Immature natural killer cell (primary cell): ENCODE measurements around the gene SMAP1. TPM values are rescaled to one million over a fixed set of nuclear protein-coding genes. Genes with fewer than 3 reads are reported as not detected.
A peak's percentile ranks its signal among the peaks of the same experiment; 100 is the strongest.

Experiments used
- DNase-seq, 3 donors: peaks; one replicate each; pipeline ENCODE4 v3.0.0; 2022; ENCODE audit warnings: mixed read lengths in 1 of 3
- H3K27ac Mint-ChIP-seq, 6 donors: one replicate each; pipeline ENCODE4 v1.8.0; 2020; ENCODE audit warnings: mixed read lengths in 6 of 6, mild to moderate bottlenecking in 5 of 6, inconsistent platforms in 4 of 6, moderate library complexity in 3 of 6
- H3K27me3 Mint-ChIP-seq, 3 donors: one replicate each; pipeline ENCODE4 v1.8.0; 2020 to 2021; ENCODE audit warnings: low read depth in 3 of 3, mild to moderate bottlenecking in 3 of 3, mixed read lengths in 3 of 3, moderate library complexity in 3 of 3, inconsistent platforms in 1 of 3
- H3K36me3 Mint-ChIP-seq, 3 donors: one replicate each; pipeline ENCODE4 v1.8.0; 2020; ENCODE audit warnings: mixed read lengths in 3 of 3, inconsistent platforms in 2 of 3, mild to moderate bottlenecking in 2 of 3
- H3K4me1 Mint-ChIP-seq, 2 donors: one replicate each; pipeline ENCODE4 v1.8.0; 2020; ENCODE audit warnings: inconsistent platforms in 2 of 2, mild to moderate bottlenecking in 2 of 2, mixed read lengths in 2 of 2, moderate library complexity in 1 of 2
- H3K4me3 Mint-ChIP-seq, 5 donors: one replicate each; pipeline ENCODE4 v1.8.0; 2020; ENCODE audit warnings: mild to moderate bottlenecking in 5 of 5, mixed read lengths in 5 of 5, inconsistent platforms in 3 of 5, moderate library complexity in 3 of 5
- H3K9me3 Mint-ChIP-seq, 6 donors: one replicate each; pipeline ENCODE4 v1.8.0; 2020; ENCODE audit warnings: mild to moderate bottlenecking in 6 of 6, mixed read lengths in 6 of 6, inconsistent platforms in 4 of 6, moderate library complexity in 3 of 6
- polyA plus RNA-seq, 3 donors: library from polyadenylated mRNA; unstranded; fragments of 300-500 nt; fragmentation: Illumina TruSeq; gene quantifications; one replicate each; pipeline ENCODE4 v1.2.3, GENCODE V29; 2021

Gene SMAP1
- polyA plus RNA-seq, 3 donors from 2014 or later, result 20.3 to 34.0 (median 20.6) TPM

DNA sequence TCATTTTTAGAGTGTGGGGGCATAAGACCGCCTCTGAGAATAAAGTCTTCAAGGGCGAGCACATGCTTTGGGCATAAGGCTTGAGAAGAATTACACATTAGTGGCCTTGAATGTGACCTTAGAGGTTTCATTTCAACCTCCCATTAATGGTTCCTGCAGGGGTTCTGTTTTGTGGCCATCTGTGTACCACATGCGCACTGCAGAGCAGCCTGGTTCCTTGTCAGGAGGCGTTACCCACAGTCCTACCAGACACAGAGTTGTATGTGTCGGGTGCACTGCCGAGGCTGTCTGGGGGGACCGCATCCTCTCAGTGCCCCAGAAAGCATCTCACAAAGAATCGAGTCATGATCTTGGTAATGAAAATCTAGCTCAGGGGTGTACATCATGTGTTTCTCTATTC is 173.4 kb downstream of the SMAP1 start:
- Mint-ChIP-seq H3K27me3 (peaks cover 0 to 3% (median 0%) of the 10 kb centered on the region in 3 donors), H3K9me3 (no peaks in the 10 kb centered on the region), H3K36me3 (peaks cover 4 to 7% (median 5%) of the 10 kb centered on the region in 3 donors), H3K27ac (peak overlapping the region in 1 of 6 donors; percentile 29), H3K4me1 (peaks cover 10 to 38% of the 10 kb centered on the region in 2 donors), H3K4me3 (peak overlapping the region in 1 of 5 donors; percentile 12)
- peak; percentile 7 to 22 (median 14) for DNase-seq

DNA sequence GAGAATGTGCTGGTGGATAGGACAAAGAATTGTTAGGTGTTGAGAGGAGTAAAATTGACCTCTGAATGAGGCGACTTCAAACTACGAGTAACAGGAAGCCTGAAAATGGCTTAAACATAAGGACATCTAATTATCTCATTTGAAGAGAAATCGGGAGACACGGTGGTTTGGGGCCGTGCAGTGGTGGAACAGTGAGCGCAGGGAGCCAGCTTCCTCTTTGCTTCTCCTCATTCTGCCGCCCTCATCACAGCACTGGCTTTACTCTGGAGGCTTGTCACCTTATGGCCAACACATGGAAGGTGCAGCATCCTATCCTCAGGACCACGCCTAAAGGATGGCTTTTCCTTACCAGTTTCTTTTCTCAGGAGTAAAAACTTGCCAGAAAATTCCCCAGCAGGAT is 174.9 kb downstream of the SMAP1 start:
- peaks cover 10 to 38% of the 10 kb centered on the region in 2 donors for H3K4me1 Mint-ChIP-seq
- no peak for DNase-seq
- H3K27me3 Mint-ChIP-seq, result peaks cover 0 to 3% (median 0%) of the 10 kb centered on the region in 3 donors
- H3K9me3 Mint-ChIP-seq, result no peaks in the 10 kb centered on the region
- H3K4me3 Mint-ChIP-seq, result no peak overlapping the region
- H3K27ac Mint-ChIP-seq, result no peak overlapping the region
- peaks cover 4 to 10% (median 5%) of the 10 kb centered on the region in 3 donors for H3K36me3 Mint-ChIP-seq

DNA sequence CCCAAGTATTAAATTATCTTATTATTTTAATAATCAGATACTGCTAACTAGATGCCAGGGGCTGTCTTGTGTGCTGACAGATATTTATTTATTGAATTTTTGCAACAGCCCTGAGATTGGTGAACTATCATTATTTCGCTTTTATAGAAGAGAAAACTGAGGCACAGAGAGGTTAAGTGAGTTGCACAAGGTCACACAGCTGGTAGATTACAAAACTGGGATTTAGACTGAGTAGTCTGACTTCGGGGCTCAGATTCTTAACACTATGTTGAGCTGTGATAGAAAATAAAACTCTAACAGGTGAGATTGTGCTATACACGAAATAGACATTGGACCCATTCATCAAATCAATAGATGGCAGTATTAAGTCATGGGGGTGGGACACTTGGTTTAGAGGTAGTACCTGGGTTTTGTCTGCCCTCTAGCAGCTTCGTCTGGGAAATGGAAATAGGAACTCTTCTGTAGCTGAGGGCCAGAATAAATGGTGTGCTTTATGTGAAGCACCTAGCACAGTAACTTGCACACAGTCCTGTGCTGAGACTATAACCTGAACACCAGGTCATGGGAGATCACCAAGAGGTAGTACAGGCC is 175.7 kb downstream of the SMAP1 start:
- no peak overlapping the region for H3K27ac Mint-ChIP-seq
- no peaks in the 10 kb centered on the region for H3K9me3 Mint-ChIP-seq
- H3K4me3 Mint-ChIP-seq, result no peak overlapping the region
- peaks cover 0 to 3% (median 0%) of the 10 kb centered on the region in 3 donors for H3K27me3 Mint-ChIP-seq
- peaks cover 4 to 10% (median 5%) of the 10 kb centered on the region in 3 donors for H3K36me3 Mint-ChIP-seq
- no peak for DNase-seq
- peaks cover 10 to 35% of the 10 kb centered on the region in 2 donors for H3K4me1 Mint-ChIP-seq

DNA sequence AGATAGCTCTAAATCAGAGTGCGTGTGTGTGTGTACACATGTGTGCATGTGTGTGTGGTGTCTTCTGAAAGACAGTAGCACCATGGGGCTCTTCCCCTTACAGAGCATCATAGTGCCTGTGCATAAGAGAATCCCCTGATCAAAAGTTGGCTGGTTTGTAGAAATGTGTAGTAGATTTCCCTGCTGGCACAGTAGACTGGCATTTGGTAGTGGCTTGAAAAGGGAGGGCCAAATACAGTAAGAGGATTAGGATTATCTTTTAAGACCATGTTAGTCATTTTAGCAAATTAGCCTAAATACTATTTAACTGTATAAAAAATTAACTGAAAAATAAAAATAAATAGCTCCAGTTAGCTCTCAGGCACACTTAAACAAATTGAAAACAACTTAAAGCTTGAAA is 176.6 kb downstream of the SMAP1 start:
- Mint-ChIP-seq H3K4me3 (no peak overlapping the region), H3K36me3 (peaks cover 0 to 8% (median 0%) of the 10 kb centered on the region in 3 donors), H3K27ac (no peak overlapping the region), H3K27me3 (peaks cover 0 to 2% (median 0%) of the 10 kb centered on the region in 3 donors), H3K9me3 (no peaks in the 10 kb centered on the region), H3K4me1 (peaks cover 13 to 34% of the 10 kb centered on the region in 2 donors)
- no peak for DNase-seq

DNA sequence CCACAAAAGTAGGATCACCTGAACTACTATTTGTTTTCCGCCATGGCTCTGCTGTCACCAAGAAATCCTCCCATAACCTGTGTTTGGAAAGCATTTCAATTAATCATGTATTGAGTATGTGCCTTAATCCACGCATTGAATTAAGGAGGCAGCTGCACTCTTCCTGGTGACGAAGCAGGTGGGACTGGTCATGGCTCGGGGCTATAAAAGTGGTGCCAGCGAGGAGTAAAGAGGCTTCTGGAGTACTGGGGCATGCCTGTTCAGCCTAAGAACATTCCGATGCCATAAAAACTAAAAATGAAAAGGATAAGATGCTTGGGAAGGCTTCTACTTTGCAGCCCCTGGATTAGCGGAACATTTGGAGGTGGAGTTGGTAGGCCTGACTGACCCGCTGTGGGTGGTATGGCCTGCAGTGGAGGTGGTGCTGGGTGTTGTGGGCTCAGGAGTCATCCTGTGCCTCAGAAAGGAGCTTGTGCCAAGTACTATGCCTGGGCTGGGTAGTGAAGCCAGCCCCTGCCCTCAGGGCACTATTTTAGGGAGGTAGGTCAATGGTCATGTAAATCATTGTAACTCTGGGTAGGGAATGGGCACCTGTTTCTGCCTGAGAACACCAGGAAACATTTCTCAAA is 178.6 kb downstream of the SMAP1 start:
- H3K27ac Mint-ChIP-seq, result no peak overlapping the region
- peaks cover 4 to 15% of the 10 kb centered on the region in 2 donors for H3K4me1 Mint-ChIP-seq
- peaks cover 0 to 2% (median 0%) of the 10 kb centered on the region in 3 donors for H3K27me3 Mint-ChIP-seq
- no peak for DNase-seq
- H3K4me3 Mint-ChIP-seq, result no peak overlapping the region
- no peaks in the 10 kb centered on the region for H3K9me3 Mint-ChIP-seq
- peaks cover 0 to 8% (median 0%) of the 10 kb centered on the region in 3 donors for H3K36me3 Mint-ChIP-seq

DNA sequence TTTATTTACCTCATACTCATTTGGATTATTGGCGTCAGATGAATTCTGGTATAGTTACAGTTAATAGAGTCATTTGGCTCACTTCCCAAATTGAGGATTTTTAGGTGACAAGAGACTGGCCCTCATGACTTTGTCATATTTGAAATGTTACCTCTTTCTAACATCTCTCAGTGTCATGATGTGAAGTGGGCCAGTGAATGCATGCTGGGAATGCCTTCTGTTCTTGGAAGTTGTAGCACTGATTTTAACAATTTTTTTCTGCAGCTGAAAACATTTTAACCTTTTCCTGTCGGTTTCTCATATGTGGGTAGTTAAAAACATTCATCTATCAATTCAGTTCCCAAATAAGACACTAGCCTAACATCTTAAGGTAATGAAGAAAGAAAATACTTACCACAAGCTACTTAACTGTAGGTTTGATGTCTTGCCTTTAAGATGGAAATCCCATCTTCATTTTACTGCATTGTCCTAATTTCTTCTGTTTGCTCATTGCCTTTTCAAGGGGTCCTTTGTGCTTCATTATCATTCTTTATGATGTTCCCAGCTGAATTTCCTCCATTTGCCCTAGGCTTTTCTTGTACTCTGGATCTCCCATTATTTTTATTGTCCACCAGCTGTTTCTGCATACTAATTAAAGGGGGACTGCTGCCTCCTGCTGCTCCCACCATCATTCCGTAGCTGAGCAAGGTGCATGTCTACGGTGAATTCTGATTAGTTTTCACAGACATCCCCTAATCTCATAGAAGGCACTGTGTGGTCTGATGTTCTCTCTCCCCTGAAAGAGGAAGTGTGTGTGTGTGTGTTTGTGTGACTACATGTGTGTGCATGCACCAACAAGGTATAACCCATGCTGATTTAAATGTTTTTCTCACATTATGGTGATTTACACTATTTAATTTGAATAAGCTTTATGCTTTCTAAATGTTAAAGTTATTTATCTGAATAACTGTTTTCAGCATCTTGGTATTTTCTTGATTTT is 179.7 kb downstream of the SMAP1 start:
- H3K36me3 Mint-ChIP-seq, result peaks cover 0 to 13% (median 0%) of the 10 kb centered on the region in 3 donors
- H3K9me3 Mint-ChIP-seq, result no peaks in the 10 kb centered on the region
- peak overlapping the region in 2 of 6 donors; percentile 8 to 53 for H3K27ac Mint-ChIP-seq
- H3K4me3 Mint-ChIP-seq, result no peak overlapping the region
- DNase-seq, result no peak
- H3K27me3 Mint-ChIP-seq, result peaks cover 0 to 2% (median 0%) of the 10 kb centered on the region in 3 donors
- H3K4me1 Mint-ChIP-seq, result peaks cover 3 to 9% of the 10 kb centered on the region in 2 donors

DNA sequence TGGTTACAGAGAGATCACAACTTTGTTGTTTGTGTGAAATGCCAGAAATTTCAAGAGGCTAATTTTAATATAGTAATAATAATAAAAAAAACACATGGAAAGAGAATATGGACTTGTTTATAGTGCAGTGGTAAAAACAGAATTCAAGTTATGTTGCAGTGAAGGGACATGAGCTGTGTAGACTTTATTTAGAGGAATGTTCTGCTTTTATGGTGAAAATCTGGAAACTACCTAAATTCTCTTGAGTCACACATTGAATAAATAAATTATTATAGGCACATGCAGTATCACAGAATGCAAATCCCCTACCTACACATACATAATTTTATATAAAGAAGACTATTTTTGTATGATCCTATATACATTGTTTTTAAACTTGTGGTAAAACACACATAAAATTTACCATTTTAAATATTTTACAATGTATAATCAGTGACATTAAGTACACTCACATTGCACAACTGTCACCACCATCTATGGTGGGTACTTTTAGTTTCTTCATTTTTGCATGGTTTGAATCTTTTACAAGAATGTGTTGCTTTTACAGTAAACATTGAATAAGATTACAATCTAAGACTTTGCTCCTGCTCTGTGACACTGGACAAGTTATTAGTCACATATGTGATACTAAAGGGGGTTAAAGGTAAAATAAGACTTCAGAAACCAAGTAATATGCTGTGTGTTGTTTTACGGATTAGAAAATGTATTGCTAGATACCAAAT is 181.8 kb downstream of the SMAP1 start:
- H3K27me3 Mint-ChIP-seq, result peaks cover 0 to 2% (median 0%) of the 10 kb centered on the region in 3 donors
- no peak for DNase-seq
- H3K9me3 Mint-ChIP-seq, result no peaks in the 10 kb centered on the region
- H3K27ac Mint-ChIP-seq, result peak overlapping the region in 1 of 6 donors; percentile 53
- H3K36me3 Mint-ChIP-seq, result peaks cover 0 to 22% (median 0%) of the 10 kb centered on the region in 3 donors
- H3K4me3 Mint-ChIP-seq, result no peak overlapping the region
- H3K4me1 Mint-ChIP-seq, result peaks cover 3 to 9% of the 10 kb centered on the region in 2 donors

DNA sequence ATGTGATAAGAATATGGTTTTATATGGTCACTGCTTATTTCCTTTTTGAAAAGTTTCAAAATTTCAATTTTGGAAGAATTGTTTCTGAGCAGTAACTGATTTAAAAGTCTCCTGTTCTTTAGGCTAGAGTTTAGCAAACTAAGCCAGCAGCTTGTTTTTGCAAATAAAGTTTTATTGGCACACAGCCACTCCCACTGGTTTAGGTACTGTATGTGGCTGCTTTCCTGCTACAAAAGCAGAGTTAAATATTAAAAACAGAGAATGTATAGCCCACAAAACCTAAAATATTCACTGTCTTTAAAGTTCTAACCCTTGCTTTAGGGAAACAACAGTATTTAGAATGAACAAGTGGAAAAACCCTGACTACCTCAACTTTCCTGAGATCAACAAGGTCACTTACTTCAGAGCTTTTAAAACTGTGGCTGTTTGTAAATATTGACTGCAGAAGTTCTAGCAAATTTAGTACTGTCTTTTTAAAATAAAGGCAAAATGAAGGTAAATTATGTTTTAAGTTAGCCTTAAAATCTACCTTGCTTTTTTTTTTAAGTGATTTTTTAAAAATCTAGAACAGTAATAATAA is 185.1 kb downstream of the SMAP1 start:
- H3K36me3 Mint-ChIP-seq, result peaks cover 0 to 19% (median 0%) of the 10 kb centered on the region in 3 donors
- no peak overlapping the region for H3K27ac Mint-ChIP-seq
- no peaks in the 10 kb centered on the region for H3K9me3 Mint-ChIP-seq
- H3K4me3 Mint-ChIP-seq, result no peak overlapping the region
- H3K4me1 Mint-ChIP-seq, result peaks cover 3 to 9% of the 10 kb centered on the region in 2 donors
- no peak for DNase-seq
- H3K27me3 Mint-ChIP-seq, result no peaks in the 10 kb centered on the region

DNA sequence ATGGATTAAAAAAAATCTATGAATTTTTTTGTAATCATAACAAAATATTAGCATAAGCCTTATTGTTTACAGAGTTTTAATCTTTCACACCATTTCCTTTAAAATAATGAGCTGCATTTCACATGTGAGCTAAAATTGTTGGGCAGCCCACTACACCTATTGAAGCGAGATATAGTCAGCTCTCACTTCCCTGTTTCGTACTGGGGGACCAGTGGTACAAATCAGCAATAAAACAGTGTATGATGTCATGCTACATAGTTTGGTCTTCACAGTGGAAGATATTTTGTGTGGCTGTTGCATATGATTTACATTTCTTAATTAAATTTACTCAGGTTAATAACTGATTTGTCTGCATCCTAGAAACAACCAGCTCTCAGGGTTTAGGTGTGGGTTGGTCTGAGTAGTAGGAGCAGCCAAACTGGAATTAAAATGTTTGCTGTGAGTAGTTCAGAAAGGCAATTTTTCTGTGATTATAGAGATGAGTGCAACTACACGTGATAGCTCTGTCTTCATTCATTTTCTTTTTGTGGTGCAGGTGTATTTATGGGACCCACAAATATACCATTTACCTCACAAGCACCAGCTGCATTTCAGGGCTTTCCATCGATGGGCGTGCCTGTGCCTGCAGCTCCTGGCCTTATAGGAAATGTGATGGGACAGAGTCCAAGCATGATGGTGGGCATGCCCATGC is 189.8 kb downstream of the SMAP1 start:
- no peak overlapping the region for H3K27ac Mint-ChIP-seq

DNA sequence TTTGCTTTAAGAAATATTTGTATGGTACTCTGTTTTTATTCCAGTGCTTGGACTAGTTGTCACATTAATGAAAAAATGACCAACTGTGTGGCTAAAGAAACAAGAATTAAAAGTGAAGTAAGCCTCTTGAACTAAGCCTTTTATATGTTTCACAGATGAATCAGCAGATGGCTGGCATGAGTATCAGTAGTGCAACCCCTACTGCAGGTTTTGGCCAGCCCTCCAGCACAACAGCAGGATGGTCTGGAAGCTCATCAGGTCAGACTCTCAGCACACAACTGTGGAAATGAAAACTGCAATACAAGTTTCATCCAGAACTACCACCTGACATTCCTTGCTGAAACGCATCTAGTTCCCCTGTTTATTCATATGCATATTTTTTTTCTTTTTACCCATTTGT is 192.4 kb downstream of the SMAP1 start:
- Mint-ChIP-seq H3K4me3 (no peak overlapping the region), H3K4me1 (peaks cover 0 to 2% of the 10 kb centered on the region in 2 donors), H3K27ac (peak overlapping the region in 1 of 6 donors; percentile 26), H3K27me3 (peaks cover 0 to 4% (median 0%) of the 10 kb centered on the region in 3 donors), H3K36me3 (peaks cover 5 to 14% (median 7%) of the 10 kb centered on the region in 3 donors), H3K9me3 (no peaks in the 10 kb centered on the region)
- no peak for DNase-seq

More for the DNA sequence above, 189.8 kb downstream of the SMAP1 start:
- peaks cover 5 to 26% (median 7%) of the 10 kb centered on the region in 3 donors for H3K36me3 Mint-ChIP-seq
- no peak for DNase-seq
- no peaks in the 10 kb centered on the region for H3K27me3 Mint-ChIP-seq
- H3K9me3 Mint-ChIP-seq, result no peaks in the 10 kb centered on the region
- H3K4me3 Mint-ChIP-seq, result no peak overlapping the region
- no peaks in the 10 kb centered on the region for H3K4me1 Mint-ChIP-seq

DNA sequence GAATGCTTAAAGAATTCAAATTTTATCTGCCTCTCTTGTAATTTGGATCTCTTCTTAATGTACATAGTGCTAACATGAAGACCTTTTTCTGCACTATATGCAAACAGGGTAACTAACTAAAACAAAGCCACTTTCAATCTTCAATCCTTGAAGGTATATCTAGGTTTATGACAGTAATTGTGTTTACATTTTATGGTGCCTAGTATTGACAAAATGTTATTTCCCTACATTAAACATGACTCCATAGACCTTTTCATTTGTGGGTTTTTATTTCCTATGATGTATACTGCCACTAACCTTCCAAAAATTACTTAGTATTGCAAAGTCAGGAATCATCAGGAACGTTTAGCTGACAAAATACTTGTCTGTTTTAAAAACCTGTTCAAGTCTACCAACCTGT is 193.2 kb downstream of the SMAP1 start:
- Mint-ChIP-seq H3K4me1 (peaks cover 0 to 2% of the 10 kb centered on the region in 2 donors), H3K27me3 (peaks cover 0 to 4% (median 0%) of the 10 kb centered on the region in 3 donors), H3K4me3 (no peak overlapping the region), H3K27ac (peak overlapping the region in 1 of 6 donors; percentile 12), H3K9me3 (no peaks in the 10 kb centered on the region), H3K36me3 (peaks cover 5 to 14% (median 7%) of the 10 kb centered on the region in 3 donors)
- no peak for DNase-seq

DNA sequence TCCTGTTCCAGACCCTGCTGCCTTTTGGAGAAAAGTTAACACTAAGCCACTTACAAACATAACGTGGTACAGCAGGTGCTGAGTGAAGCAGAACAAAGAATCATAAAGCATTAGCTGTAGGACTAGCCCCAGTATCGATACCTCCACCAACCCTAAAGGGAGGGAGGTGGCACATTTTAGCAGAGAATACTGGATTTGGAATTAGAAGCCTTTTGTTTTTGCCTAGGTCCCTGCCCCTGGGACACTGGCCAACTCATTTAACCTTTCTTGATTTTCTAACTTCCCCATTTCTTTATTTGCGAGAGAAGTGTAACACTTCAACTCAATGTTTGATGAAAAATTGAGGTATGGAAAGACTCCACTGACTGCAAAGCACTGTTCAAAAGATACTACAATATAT is 195.7 kb downstream of the SMAP1 start:
- Mint-ChIP-seq H3K4me3 (no peak overlapping the region), H3K9me3 (no peaks in the 10 kb centered on the region), H3K27me3 (peaks cover 0 to 4% (median 0%) of the 10 kb centered on the region in 3 donors), H3K27ac (peak overlapping the region in 2 of 6 donors; percentile 9 to 55), H3K36me3 (peaks cover 5 to 14% (median 7%) of the 10 kb centered on the region in 3 donors), H3K4me1 (peaks cover 0 to 2% of the 10 kb centered on the region in 2 donors)
- DNase-seq, result no peak
